KOPT-K1 (cell line): Measurements from ENCODE around the gene ICOSLG.
"Not testable (repeated sequence)": the region's sequence is repeated elsewhere in the genome, so short reads cannot be mapped to it uniquely, and the experiment has no call there.

Experiments
- H3K27ac ChIP-seq: fragments of 200-600 bp; sonication (generic); 2 replicates; pipeline ENCODE4 v1.5.1; 2016; ENCODE audit warnings: antibody characterized with exemption, mild to moderate bottlenecking, low read depth, low read length; ENCODE audit not compliant: poor library complexity, severe bottlenecking
- H3K36me3 ChIP-seq: fragments of 200-600 bp; sonication (generic); 2 replicates; pipeline ENCODE4 v1.5.1; 2017; ENCODE audit warnings: antibody characterized with exemption, mild to moderate bottlenecking, low read length, moderate library complexity; ENCODE audit not compliant: insufficient read depth
- H3K9me3 ChIP-seq: fragments of 200-600 bp; sonication (generic); 2 replicates; pipeline ENCODE4 v1.5.1; 2017; ENCODE audit warnings: antibody characterized with exemption, low read length, mild to moderate bottlenecking; ENCODE audit not compliant: insufficient read depth, poor library complexity, severe bottlenecking

The ICOSLG gene

DNA sequence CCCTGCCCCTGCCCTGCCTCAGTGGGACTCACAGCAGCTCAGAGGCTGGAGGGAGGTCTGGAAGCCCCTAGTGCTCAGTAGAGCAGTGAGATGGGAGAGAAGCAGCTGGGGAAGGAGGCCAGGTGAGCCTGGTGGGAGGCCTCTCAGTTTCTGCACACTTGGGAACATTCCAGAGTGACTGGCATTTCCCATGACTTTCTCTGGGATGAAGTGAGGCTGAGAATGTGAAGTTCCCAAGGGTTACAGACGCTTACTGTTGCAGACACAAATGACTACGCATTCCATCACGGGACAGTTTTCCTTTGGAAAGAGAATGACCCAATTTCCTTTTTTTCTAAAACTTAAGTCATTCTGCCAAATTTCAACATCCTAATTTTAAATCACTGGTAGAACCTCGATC, 59.2 kb downstream of the ICOSLG start:
- H3K27ac ChIP-seq, H3K9me3 ChIP-seq, H3K36me3 ChIP-seq: not testable (repeated sequence)

GRCh38 chr21:44176127-44176526, 64.6 kb downstream of the ICOSLG start:
- H3K36me3 ChIP-seq, H3K27ac ChIP-seq, H3K9me3 ChIP-seq: not testable (repeated sequence)

GRCh38 chr21:44175189-44175588, 65.6 kb downstream of the ICOSLG start:
- not testable (repeated sequence) for H3K36me3 ChIP-seq, H3K27ac ChIP-seq, H3K9me3 ChIP-seq
